Trophoblast cell (in vitro differentiated cells and primary cell): ENCODE measurements around the gene BTBD9.

ENCODE experiments used
- DNase-seq, 2 donors: peaks; one replicate each; pipeline ENCODE4 v3.0.0-alpha.2; 2016
- H2AFZ ChIP-seq: 2 replicates; pipeline ENCODE4 v1.6.1; 2013; ENCODE audit warnings: low read length, moderate library complexity, mild to moderate bottlenecking; ENCODE audit not compliant: insufficient read depth, poor library complexity
- H2AK5ac ChIP-seq: 2 replicates; pipeline ENCODE4 v1.6.1; 2013; ENCODE audit warnings: mild to moderate bottlenecking, low read length
- H2BK120ac ChIP-seq: 2 replicates; pipeline ENCODE4 v1.6.1; 2013; ENCODE audit warnings: low read length, mild to moderate bottlenecking, moderate library complexity; ENCODE audit not compliant: insufficient read depth, poor library complexity
- H2BK12ac ChIP-seq: 2 replicates; pipeline ENCODE4 v1.6.1; 2013; ENCODE audit warnings: mild to moderate bottlenecking, low read length, moderate library complexity
- H2BK5ac ChIP-seq: 2 replicates; pipeline ENCODE4 v1.6.1; 2013; ENCODE audit warnings: low read length, low read depth, moderate library complexity, mild to moderate bottlenecking; ENCODE audit not compliant: poor library complexity
- H3K14ac ChIP-seq: 2 replicates; pipeline ENCODE4 v1.6.1; 2013; ENCODE audit warnings: mild to moderate bottlenecking, low read length
- H3K18ac ChIP-seq: 2 replicates; pipeline ENCODE4 v1.6.1; 2013; ENCODE audit warnings: mild to moderate bottlenecking, low read length
- H3K23ac ChIP-seq: 2 replicates; pipeline ENCODE4 v1.6.1; 2013; ENCODE audit warnings: low read length
- H3K27ac ChIP-seq: 2 replicates; pipeline ENCODE4 v1.5.1; 2013; ENCODE audit warnings: low read depth, mild to moderate bottlenecking, inconsistent platforms, low read length, moderate library complexity
- H3K27me3 ChIP-seq: 2 replicates; pipeline ENCODE4 v1.6.1; 2013; ENCODE audit warnings: inconsistent platforms, mild to moderate bottlenecking, low read length, moderate library complexity; ENCODE audit not compliant: insufficient read depth
- H3K36me3 ChIP-seq, 2 experiments: 1 replicate in 1 of 2; 2 replicates in 1 of 2; pipeline ENCODE4 v1.6.1; 2013; ENCODE audit warnings: low read length in 2 of 2, mild to moderate bottlenecking in 2 of 2, moderate library complexity in 1 of 2; ENCODE audit not compliant: insufficient read depth in 2 of 2, control insufficient read depth in 1 of 2
- H3K4ac ChIP-seq: 2 replicates; pipeline ENCODE4 v1.6.1; 2013; ENCODE audit warnings: low read depth, mild to moderate bottlenecking, low read length, moderate library complexity
- H3K4me1 ChIP-seq, 2 experiments: 1 replicate in 1 of 2; 2 replicates in 1 of 2; pipeline ENCODE4 v1.6.1; 2013; ENCODE audit warnings: low read length in 2 of 2, mild to moderate bottlenecking in 2 of 2, moderate library complexity in 1 of 2; ENCODE audit not compliant: insufficient read depth in 2 of 2, control insufficient read depth in 1 of 2
- H3K4me2 ChIP-seq: 2 replicates; pipeline ENCODE4 v1.6.1; 2013; ENCODE audit warnings: inconsistent platforms, mild to moderate bottlenecking, low read length, moderate library complexity
- H3K4me3 ChIP-seq: 2 replicates; pipeline ENCODE4 v1.5.1; 2013; ENCODE audit warnings: mild to moderate bottlenecking, low read depth, low read length, inconsistent platforms
- H3K79me1 ChIP-seq: one replicate; pipeline ENCODE4 v1.6.1; 2013; ENCODE audit warnings: low read length
- H3K79me2 ChIP-seq: 2 replicates; pipeline ENCODE4 v1.6.1; 2013; ENCODE audit warnings: low read length, mild to moderate bottlenecking; ENCODE audit not compliant: control insufficient read depth, insufficient read depth, poor library complexity
- H3K9ac ChIP-seq: 2 replicates; pipeline ENCODE4 v1.6.1; 2013; ENCODE audit warnings: mild to moderate bottlenecking, low read length
- H3K9me3 ChIP-seq: 2 replicates; pipeline ENCODE4 v1.6.1; 2013; ENCODE audit warnings: low read depth, mild to moderate bottlenecking, control low read depth, inconsistent platforms, low read length; ENCODE audit not compliant: insufficient read depth
- H4K12ac ChIP-seq: 2 replicates; pipeline ENCODE4 v1.6.1; 2013; ENCODE audit warnings: low read depth, mild to moderate bottlenecking, low read length, moderate library complexity
- H4K8ac ChIP-seq: 2 replicates; pipeline ENCODE4 v1.6.1; 2013; ENCODE audit warnings: low read depth, mild to moderate bottlenecking, low read length, moderate library complexity
- H4K91ac ChIP-seq: one replicate; pipeline ENCODE4 v1.6.1; 2013; ENCODE audit warnings: low read depth, mild to moderate bottlenecking, low read length, moderate library complexity
- WGBS: extraction: QIAGEN DNeasy Blood & Tissue Kit; methylation state at CpG from one replicate; pipeline ENCODE4 v1.1.7; 2013; ENCODE audit warnings: missing lambda C conversion rate; ENCODE audit not compliant: insufficient read length, insufficient coverage; ENCODE audit errors: extremely low coverage; 5-methylcytosine and 5-hydroxymethylcytosine counted together

Gene BTBD9

DNA sequence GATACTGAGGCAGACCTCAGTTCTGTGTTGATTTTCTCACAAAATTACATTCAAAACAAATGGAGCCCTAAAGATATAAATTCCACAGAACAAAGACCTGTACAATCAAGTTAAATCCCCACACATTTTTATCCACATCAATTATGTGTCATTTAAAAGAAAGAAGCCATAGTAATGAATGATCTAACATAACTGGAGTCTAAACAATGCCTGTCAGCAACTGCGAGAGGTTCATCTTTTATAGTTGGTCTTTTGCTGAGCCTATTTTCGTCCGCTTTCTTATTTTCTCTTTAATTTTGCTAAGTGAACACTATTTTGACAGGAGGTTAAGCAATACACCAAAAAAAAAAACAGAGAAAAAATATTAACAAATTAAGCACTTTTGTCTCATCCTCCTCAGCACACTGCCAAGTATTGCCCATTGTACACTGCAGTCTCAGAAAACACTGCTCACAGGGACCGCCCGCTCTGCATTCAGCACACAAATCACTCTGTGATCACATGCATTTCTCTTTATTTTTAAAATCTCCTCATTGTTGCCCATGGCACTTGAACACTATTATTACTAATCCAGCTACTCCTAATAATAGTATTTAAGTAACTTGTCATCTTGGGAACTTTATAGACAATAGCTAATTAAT, 140.8 kb downstream of the BTBD9 start:
- no peaks in the 10 kb centered on the region for H3K79me1 ChIP-seq
- no peak overlapping the region for H3K4ac ChIP-seq
- no peak overlapping the region for H3K14ac ChIP-seq
- H3K27ac ChIP-seq: no peak overlapping the region
- no peak overlapping the region for H2BK5ac ChIP-seq
- H2BK12ac ChIP-seq: no peak overlapping the region
- H3K9me3 ChIP-seq: no peaks in the 10 kb centered on the region
- H3K4me2 ChIP-seq: no peak overlapping the region
- H3K9ac ChIP-seq: no peak overlapping the region
- H3K79me2 ChIP-seq: no peaks in the 10 kb centered on the region
- no peak overlapping the region for H3K23ac ChIP-seq
- no peak overlapping the region for H4K91ac ChIP-seq
- H3K4me1 ChIP-seq: no peaks in the 10 kb centered on the region
- H3K36me3 ChIP-seq: no peaks in the 10 kb centered on the region
- H4K8ac ChIP-seq: no peak overlapping the region
- H3K4me3 ChIP-seq: no peak overlapping the region
- H2AFZ ChIP-seq: no peak overlapping the region
- H4K12ac ChIP-seq: no peak overlapping the region
- H2AK5ac ChIP-seq: no peak overlapping the region
- WGBS: no CpG with 5 or more reads among the region's 5 CpGs
- H3K27me3 ChIP-seq: no peaks in the 10 kb centered on the region
- no peak overlapping the region for H3K18ac ChIP-seq
- H2BK120ac ChIP-seq: no peak overlapping the region
- DNase-seq: no peak

DNA sequence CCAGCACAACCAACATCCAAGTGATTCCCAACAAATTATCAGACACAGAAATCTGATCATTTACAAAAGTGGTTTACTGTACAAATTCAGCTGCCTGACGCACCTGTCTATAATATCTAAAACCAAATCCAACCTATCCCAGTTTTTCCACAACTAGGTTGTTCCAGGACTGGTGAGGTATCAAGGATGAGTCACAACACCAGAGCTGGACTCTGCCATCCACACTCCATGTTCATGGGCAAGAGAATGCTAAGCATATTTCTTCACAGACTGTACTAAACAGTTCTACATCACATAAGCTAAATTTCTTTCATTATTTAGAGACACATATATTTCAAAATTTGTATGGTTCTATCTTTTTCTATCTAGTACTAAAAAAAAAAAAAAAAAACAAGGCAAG, 141.6 kb downstream of the BTBD9 start:
- Histone ChIP-seq H4K12ac (no peak overlapping the region), H3K36me3 (no peaks in the 10 kb centered on the region), H3K9ac (no peak overlapping the region), H2AK5ac (no peak overlapping the region), H3K27ac (no peak overlapping the region), H3K23ac (no peak overlapping the region), H3K27me3 (no peaks in the 10 kb centered on the region), H3K4me1 (no peaks in the 10 kb centered on the region), H2AFZ (no peak overlapping the region), H3K4me2 (no peak overlapping the region), H3K18ac (no peak overlapping the region), H4K8ac (no peak overlapping the region), H3K9me3 (no peaks in the 10 kb centered on the region), H2BK12ac (no peak overlapping the region), H3K79me2 (no peaks in the 10 kb centered on the region), H3K4ac (no peak overlapping the region), H2BK5ac (no peak overlapping the region), H3K4me3 (no peak overlapping the region), H2BK120ac (no peak overlapping the region), H3K14ac (no peak overlapping the region), H4K91ac (no peak overlapping the region), H3K79me1 (no peaks in the 10 kb centered on the region)
- WGBS: no CpG with 5 or more reads among the region's 1 CpG
- no peak for DNase-seq

DNA sequence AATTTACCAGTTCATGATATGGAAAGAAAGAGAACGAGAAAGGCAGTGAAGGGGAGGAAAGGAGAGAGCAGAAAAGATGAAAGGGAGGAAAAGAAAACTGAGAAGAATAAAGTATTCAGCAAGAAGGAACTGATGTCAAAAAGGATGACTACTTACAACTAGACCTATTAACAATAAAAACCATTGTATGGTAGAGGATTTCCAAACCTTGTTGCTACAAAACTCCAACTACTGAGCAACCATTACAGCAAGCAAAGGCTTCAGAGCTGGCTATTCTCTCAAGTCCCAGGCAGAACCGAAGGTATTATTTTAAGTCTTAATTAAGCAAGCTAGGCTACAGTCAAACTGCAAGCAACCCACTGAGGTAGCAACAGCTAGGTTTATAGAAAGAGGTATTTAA, 142.2 kb downstream of the BTBD9 start:
- Histone ChIP-seq H2BK120ac (no peak overlapping the region), H3K18ac (no peak overlapping the region), H3K4me1 (no peaks in the 10 kb centered on the region), H2AK5ac (no peak overlapping the region), H4K8ac (no peak overlapping the region), H2AFZ (no peak overlapping the region), H3K4me2 (no peak overlapping the region), H2BK5ac (no peak overlapping the region), H4K91ac (no peak overlapping the region), H3K36me3 (no peaks in the 10 kb centered on the region), H3K4ac (no peak overlapping the region), H3K27ac (no peak overlapping the region), H4K12ac (no peak overlapping the region), H3K4me3 (no peak overlapping the region), H3K79me1 (no peaks in the 10 kb centered on the region), H3K9me3 (no peaks in the 10 kb centered on the region), H3K79me2 (no peaks in the 10 kb centered on the region), H3K23ac (no peak overlapping the region), H2BK12ac (no peak overlapping the region), H3K27me3 (no peaks in the 10 kb centered on the region), H3K14ac (no peak overlapping the region), H3K9ac (no peak overlapping the region)
- no CpG with 5 or more reads among the region's 2 CpGs for WGBS
- no peak for DNase-seq

DNA sequence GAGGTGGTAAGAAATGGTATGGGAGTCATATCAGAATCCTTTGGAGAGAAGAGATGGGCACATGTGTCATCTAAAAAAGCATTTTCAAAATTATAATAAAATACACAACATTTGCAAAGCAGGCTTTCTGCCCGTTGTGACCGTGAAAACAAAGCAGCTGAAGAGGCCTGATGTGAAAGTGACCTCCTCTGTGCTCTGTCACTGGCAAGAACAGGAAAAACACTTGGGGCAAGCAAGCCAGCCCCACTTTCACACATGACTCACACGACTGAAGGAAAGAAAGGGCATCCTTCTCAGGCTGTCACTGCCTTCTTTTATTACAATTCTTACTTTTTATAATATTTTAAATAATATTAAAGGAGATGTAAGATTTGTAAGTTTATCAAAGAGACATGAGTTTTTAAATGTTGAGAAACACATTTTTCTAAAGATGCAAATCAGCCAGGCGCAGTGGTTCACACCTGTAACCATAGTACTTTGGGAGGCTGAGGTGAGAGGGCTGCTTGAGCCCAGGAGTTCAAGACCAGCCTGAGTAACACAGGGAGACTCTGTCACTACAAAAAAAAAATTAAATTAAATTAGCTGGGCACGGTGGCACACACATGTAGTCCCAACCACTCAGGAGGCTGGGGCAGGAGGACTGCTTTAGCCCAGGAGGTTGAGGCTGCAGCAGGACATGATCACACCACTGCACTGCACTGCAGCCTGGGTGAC, 143.7 kb downstream of the BTBD9 start:
- Histone ChIP-seq H4K8ac (no peak overlapping the region), H2BK120ac (no peak overlapping the region), H2AFZ (no peak overlapping the region), H3K9ac (no peak overlapping the region), H2BK12ac (no peak overlapping the region), H2BK5ac (no peak overlapping the region), H3K27me3 (no peaks in the 10 kb centered on the region), H3K4ac (no peak overlapping the region), H2AK5ac (no peak overlapping the region), H3K79me1 (no peaks in the 10 kb centered on the region), H3K4me2 (no peak overlapping the region), H3K36me3 (no peaks in the 10 kb centered on the region), H3K14ac (no peak overlapping the region), H3K23ac (no peak overlapping the region), H3K18ac (no peak overlapping the region), H4K12ac (no peak overlapping the region), H4K91ac (no peak overlapping the region), H3K79me2 (no peaks in the 10 kb centered on the region), H3K4me3 (no peak overlapping the region), H3K27ac (no peak overlapping the region), H3K9me3 (no peaks in the 10 kb centered on the region), H3K4me1 (no peaks in the 10 kb centered on the region)
- no peak for DNase-seq
- no CpG with 5 or more reads among the region's 5 CpGs for WGBS
